Osteocyte (in vitro differentiated cells): ENCODE data around the gene HACE1. TPM values are rescaled to one million over a fixed set of nuclear protein-coding genes. Genes with fewer than 3 reads are reported as not detected.
"Not testable (repeated sequence)": the region's sequence is repeated elsewhere in the genome, so short reads cannot be mapped to it uniquely, and the experiment has no call there.

ENCODE experiments used
- DNase-seq: peaks from one replicate; pipeline ENCODE4 v3.0.0; 2021; ENCODE audit warnings: mixed read lengths; ENCODE audit not compliant: unreplicated experiment; ENCODE audit errors: extremely low spot score
- H3K27ac Mint-ChIP-seq: one replicate; pipeline ENCODE4 v1.8.0; 2021; ENCODE audit warnings: mild to moderate bottlenecking, mixed read lengths; ENCODE audit not compliant: unreplicated experiment
- H3K27me3 Mint-ChIP-seq: one replicate; pipeline ENCODE4 v1.8.0; 2021; ENCODE audit warnings: mixed read lengths; ENCODE audit not compliant: unreplicated experiment
- H3K36me3 Mint-ChIP-seq: one replicate; pipeline ENCODE4 v1.8.0; 2021; ENCODE audit warnings: mixed read lengths; ENCODE audit not compliant: unreplicated experiment
- H3K4me1 Mint-ChIP-seq: one replicate; pipeline ENCODE4 v1.8.0; 2021; ENCODE audit warnings: mixed read lengths; ENCODE audit not compliant: unreplicated experiment
- H3K4me3 Mint-ChIP-seq: one replicate; pipeline ENCODE4 v1.8.0; 2021; ENCODE audit warnings: mild to moderate bottlenecking, moderate library complexity, mixed read lengths; ENCODE audit not compliant: unreplicated experiment
- H3K9me3 Mint-ChIP-seq: one replicate; pipeline ENCODE4 v1.8.0; 2021; ENCODE audit warnings: mixed read lengths; ENCODE audit not compliant: unreplicated experiment
- CTCF ChIP-seq: fragments of 200-600 bp; sonication (generic); IDR thresholded peaks from 2 replicates; pipeline ENCODE4 v1.5.0; 2021; ENCODE audit warnings: antibody characterized with exemption, mild to moderate bottlenecking, moderate library complexity
- total RNA-seq: library from RNA; stranded (reverse); gene quantifications from 2 replicates; pipeline ENCODE4 v1.2.1, GENCODE V29; 2021

HACE1 gene
- total RNA-seq, 1 donor from 2014 or later, result 29.9 TPM

GRCh38 chr6:104837158-104837557 is 22.6 kb downstream of the HACE1 start:
- Mint-ChIP-seq H3K4me1 (no peaks in the 10 kb centered on the region), H3K4me3 (no peak overlapping the region), H3K27ac (no peak overlapping the region), H3K27me3 (no peaks in the 10 kb centered on the region), H3K9me3 (peaks cover 17% of the 10 kb centered on the region), H3K36me3 (peaks cover 54% of the 10 kb centered on the region)
- DNase-seq, result no peak
- no peak for TF ChIP-seq CTCF

GRCh38 chr6:104836479-104837020 is 23.2 kb downstream of the HACE1 start:
- not testable (repeated sequence) for H3K4me3 Mint-ChIP-seq, DNase-seq, H3K27ac Mint-ChIP-seq, H3K4me1 Mint-ChIP-seq, H3K27me3 Mint-ChIP-seq
- peaks cover 17% of the 10 kb centered on the region for H3K9me3 Mint-ChIP-seq
- H3K36me3 Mint-ChIP-seq, result peaks cover 56% of the 10 kb centered on the region

GRCh38 chr6:104835782-104836181 is 23.9 kb downstream of the HACE1 start:
- H3K27me3 Mint-ChIP-seq, result no peaks in the 10 kb centered on the region
- peaks cover 17% of the 10 kb centered on the region for H3K9me3 Mint-ChIP-seq
- TF ChIP-seq CTCF, result no peak
- no peak for DNase-seq
- H3K36me3 Mint-ChIP-seq, result peaks cover 60% of the 10 kb centered on the region
- no peak overlapping the region for H3K27ac Mint-ChIP-seq
- H3K4me1 Mint-ChIP-seq, result no peaks in the 10 kb centered on the region
- no peak overlapping the region for H3K4me3 Mint-ChIP-seq

GRCh38 chr6:104829183-104829958 is 30.3 kb downstream of the HACE1 start:
- no peak for DNase-seq
- no peak overlapping the region for H3K4me3 Mint-ChIP-seq
- peaks cover 5% of the 10 kb centered on the region for H3K9me3 Mint-ChIP-seq
- no peak for TF ChIP-seq CTCF
- no peaks in the 10 kb centered on the region for H3K27me3 Mint-ChIP-seq
- no peak overlapping the region for H3K27ac Mint-ChIP-seq
- no peaks in the 10 kb centered on the region for H3K4me1 Mint-ChIP-seq
- peaks cover 28% of the 10 kb centered on the region for H3K36me3 Mint-ChIP-seq

- peaks cover 5% of the 10 kb centered on the region for H3K9me3 Mint-ChIP-seq
- no peak for TF ChIP-seq CTCF
Observed at GRCh38 chr6:104828478-104828877, 31.2 kb downstream of the HACE1 start.

GRCh38 chr6:104820820-104821219 is 38.9 kb downstream of the HACE1 start:
- DNase-seq, H3K27me3 Mint-ChIP-seq, H3K4me1 Mint-ChIP-seq, H3K4me3 Mint-ChIP-seq, H3K9me3 Mint-ChIP-seq, H3K27ac Mint-ChIP-seq: not testable (repeated sequence)
- peaks cover 29% of the 10 kb centered on the region for H3K36me3 Mint-ChIP-seq

More at GRCh38 chr6:104828478-104828877, 31.2 kb downstream of the HACE1 start:
- Mint-ChIP-seq H3K4me3 (no peak overlapping the region), H3K27ac (no peak overlapping the region), H3K27me3 (no peaks in the 10 kb centered on the region), H3K4me1 (no peaks in the 10 kb centered on the region), H3K36me3 (peaks cover 27% of the 10 kb centered on the region)
- DNase-seq, result no peak
